CD4-positive, alpha-beta T cell treated with Interleukin-2 at 100 ng/mL for 4 hours (primary cell): ENCODE data around the gene SPOP.
A peak's percentile ranks its signal among the peaks of the same experiment; 100 is the strongest.

Source experiments
- DNase-seq: peaks from one replicate; pipeline ENCODE4 v3.0.0-alpha.2; 2020; ENCODE audit warnings: low spot score

The SPOP gene

DNA sequence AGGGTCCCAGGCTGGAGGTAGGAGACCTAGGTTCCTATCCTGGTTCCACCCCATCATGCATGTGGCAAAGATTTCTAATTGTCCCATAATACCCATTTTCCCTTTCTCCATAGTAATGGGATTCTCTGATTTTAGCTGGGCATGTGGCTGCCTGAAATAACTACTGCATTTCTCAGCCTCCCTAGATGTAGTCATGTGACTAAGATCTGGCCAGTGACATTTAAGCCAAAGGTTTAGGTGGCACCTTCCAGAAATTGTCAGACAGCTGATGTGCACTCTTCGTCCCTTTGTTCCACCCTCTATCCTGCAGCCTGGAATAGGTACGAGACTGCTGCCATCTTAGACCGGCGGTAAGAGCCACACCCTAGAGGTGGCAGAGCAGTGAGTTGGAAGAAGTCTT lies 94.0 kb downstream of the SPOP start:
- no peak for DNase-seq

DNA sequence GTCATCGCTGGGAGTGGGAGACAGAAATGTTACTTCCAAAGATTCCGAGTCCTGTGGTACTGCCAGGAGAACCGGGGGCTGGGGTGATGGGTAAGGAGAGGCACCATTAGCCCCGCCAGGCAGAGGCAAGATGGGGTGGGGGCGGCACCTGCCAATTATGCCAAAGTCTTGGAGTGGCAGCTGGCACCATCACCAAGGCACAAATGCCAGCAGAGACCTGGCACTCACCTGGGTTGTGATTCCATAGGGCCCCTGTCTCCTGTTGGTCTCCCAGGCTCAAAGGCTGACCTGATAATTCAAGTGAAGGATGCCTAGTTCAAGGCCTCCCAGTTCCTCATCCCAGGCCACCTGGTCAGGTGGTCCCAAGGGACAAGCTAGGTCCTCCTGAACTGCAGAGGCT lies 94.7 kb downstream of the SPOP start:
- DNase-seq, result no peak

DNA sequence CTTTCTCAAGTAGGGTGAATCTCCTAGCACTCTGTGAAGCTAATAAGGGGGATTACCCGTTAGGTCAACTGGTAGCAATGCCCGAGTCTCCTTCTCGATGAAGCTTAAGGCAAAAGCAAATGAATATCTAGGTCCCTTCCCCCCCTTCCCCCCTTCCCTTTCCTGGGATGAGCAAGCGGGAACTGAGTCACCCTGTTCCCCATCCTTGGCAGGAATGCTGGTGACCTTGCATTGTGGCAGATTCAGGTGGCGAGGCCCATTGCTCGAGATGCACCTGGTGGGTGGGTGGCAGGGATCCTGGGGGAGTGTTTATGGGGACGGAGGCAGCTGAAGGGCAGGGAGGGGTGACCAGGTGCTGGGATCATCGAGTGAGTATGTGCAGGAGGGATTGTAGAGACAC lies 95.1 kb downstream of the SPOP start:
- no peak for DNase-seq

DNA sequence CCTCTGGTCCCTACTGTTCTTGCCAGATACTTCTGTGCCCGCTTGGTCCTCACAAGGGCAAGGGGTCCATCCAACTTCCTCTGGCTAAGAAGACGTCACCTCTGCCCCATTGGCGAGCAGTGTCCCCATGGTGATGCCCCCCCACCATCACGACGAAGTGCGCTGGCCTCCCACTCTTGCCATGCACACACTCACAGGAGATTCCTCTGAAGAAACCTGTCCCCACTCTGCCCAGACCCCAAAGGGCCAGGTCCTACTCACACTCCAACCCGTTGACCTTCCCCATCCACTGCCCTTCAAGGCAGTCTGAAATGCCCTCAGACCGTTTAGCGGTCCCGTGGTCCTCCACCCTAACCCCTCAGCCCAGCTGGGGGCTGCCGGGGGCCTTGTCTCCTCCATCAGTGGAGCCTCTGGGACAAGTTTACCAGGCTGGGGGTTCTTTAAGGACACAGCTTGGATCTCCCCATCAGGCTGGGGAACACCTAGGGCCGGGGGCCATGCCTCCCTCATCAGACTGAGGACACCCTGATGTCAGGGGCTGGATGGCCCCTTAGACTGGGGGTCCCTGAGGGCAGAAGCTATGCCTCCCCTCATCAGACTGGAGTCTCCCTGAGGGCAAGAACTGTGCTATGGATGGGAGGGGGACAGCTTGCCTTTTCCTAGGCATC lies 95.7 kb downstream of the SPOP start:
- no peak for DNase-seq

DNA sequence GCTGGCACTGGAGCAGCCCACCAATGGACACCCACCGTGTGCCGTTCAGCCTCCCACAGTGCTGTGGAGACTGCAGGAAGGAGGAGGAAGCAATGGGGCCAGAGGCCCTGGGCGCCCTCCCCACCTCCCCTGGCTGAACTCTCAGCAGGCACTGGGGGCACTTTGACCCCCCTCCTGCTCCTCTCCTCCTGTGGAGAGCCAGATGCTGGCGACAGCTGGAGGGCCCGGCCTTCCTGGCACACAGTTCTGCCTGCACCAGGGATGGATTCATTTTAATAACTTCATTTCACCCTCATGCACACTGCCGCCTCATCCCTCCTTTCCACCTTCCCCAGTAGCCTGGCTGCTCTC lies 96.3 kb downstream of the SPOP start:
- DNase-seq, result no peak

DNA sequence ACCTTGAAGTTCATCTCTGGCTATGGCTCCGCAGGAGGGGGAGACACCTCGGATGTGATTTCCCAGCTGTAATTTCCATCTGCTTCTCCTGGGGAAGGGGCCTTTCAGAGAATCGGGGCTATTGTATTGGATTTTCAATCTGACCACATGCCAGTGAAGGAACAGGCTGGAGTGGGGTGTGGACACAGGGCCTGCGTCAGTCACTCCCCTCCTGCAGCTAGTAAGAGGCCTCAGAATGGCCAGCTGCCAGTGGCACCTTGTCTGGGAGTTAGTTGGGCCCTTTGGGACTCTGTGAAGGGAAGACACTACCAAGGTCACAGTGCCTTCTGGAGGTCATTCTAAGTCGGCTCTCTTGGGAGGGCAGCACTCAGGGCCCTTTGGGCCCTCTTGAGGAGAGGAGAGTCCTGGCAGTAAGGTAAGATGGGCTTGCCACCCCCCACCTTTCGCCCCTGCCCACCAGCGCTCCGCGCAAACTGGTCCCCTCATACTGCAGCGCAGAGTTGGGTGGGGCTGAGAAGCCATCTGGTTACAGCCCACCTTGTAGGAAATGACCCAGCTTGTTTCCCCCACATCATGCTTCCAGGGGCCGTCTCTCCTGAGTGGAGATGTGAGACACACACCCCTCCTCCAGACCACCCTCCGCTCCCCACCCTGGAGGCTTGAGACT lies 96.8 kb downstream of the SPOP start:
- no peak for DNase-seq

DNA sequence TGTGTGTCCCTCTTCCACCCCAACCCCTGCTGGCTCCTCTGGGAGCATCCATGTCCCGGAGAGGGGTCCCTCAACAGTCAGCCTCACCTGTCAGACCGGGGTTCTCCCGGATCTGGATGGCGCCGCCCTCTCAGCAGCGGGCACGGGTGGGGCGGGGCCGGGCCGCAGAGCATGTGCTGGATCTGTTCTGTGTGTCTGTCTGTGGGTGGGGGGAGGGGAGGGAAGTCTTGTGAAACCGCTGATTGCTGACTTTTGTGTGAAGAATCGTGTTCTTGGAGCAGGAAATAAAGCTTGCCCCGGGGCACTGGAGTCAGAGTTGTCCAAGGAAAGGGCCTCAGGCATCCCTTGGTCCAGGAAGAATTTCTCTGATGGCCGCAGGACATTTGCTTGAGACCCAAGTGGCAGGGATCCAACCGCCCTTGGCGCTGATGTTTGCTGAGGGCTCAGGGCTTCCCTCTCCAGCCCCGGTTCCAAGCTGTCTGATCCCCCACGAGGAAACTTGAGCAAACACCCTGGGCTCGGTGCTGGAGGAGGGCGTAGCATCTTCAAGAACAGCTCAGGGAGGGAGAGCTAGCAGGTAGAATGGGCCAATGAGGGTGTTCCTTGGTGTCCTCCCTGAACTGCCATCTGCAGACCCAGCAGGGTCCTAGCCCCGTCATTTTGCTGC lies 97.7 kb downstream of the SPOP start:
- no peak for DNase-seq

DNA sequence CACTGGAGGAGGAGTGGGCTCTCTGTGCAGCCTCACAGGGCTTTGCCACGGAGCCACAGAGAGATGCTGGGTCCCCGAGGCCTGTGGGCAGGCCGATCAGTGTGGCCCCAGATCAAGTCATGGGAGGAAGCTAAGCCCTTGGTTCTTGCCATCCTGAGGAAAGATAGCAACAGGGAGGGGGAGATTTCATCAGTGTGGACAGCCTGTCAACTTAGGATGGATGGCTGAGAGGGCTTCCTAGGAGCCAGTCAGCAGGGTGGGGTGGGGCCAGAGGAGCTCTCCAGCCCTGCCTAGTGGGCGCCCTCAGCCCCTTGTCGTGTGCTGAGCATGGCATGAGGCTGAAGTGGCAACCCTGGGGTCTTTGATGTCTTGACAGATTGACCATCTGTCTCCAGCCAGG lies 98.4 kb downstream of the SPOP start:
- no peak for DNase-seq

DNA sequence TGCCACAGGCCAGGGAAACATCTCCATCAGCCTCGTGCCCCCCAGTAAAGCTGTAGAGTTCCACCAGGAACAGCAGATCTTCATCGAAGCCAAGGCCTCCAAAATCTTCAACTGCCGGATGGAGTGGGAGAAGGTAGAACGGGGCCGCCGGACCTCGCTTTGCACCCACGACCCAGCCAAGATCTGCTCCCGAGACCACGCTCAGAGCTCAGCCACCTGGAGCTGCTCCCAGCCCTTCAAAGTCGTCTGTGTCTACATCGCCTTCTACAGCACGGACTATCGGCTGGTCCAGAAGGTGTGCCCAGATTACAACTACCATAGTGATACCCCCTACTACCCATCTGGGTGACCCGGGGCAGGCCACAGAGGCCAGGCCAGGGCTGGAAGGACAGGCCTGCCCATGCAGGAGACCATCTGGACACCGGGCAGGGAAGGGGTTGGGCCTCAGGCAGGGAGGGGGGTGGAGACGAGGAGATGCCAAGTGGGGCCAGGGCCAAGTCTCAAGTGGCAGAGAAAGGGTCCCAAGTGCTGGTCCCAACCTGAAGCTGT lies 98.9 kb downstream of the SPOP start:
- DNase-seq, result no peak

DNA sequence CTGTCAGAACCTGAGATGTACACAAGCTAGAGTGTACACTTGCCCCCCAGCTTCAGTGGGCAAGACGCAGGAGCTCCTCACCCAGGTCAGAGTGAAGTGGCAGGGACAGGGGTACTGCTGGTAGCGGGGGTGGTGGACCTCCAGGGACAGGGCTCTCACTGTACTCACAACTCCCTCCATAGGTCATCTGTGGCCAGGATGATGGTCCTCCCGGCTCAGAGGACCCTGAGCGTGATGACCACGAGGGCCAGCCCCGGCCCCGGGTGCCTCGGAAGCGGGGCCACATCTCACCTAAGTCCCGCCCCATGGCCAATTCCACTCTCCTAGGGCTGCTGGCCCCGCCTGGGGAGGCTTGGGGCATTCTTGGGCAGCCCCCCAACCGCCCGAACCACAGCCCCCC lies 99.5 kb downstream of the SPOP start:
- DNase-seq, result no peak

DNA sequence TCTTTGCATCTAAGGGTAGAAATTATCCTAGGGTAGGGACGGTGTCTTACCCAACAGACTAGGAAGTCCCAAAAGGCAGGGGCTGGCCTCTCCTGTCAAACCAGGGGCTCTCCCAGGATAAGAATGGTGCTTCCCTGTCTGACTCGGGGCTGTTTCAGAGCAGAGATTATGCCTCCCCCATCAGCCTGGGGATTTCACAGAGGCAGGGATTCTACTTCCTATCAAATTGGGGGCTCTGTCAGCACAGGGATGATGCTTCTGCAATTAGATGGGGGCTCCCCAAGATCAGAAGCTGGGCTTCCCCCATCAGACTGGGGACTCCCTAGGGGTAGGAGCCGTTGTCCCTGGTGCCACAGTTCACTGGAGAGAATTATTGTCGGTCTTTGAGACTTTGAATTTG lies 99.9 kb downstream of the SPOP start:
- DNase-seq, result no peak

DNA sequence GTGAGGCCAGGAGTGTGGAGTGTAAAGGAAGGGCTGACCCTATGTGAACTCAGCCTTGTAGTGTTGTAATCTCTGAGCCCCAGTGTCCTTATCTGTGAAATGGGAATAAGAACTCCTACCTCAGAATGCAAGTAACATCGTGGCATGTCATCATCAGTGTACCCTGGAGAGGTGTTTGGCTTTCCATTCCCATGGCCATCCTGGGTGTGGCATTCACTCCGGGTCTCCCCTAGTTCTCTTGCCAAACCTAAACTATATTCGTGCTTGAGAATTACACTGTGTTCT lies 100.3 kb downstream of the SPOP start:
- DNase-seq, result no peak

DNA sequence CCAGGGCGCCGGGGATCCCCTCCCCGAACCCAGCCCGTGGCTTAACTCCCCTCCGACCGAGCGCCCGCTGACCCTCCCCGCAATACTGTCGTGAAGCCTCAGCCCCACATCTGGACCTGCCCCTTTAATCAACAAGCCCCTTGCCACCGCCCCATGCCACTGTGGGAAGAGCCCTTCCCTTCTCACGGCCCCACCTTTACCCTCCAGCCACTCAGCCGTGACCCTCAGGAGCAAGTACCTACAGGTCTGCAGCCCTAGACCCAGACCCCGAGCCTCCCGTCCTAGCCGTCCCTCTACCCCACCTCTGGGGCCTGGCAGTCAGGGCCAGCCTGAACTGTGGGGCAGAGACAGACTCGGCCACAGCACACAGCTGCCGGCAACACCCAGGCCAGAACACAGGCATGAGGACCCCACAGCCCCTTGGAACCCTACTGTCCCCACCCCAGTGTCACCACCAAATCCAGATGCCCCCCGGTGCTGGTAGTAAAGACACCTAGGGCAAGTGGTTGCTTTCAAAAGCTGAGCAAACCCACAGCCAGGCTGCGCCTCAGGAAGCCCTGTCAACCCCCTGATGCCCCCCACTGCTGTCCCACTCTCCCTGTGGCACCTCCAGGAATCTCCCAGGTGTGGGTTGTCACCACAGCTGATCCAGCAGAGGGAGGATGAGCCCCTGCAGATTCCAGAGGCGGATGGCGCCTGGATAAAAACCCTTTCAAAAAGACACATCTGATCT lies 100.8 kb downstream of the SPOP start:
- no peak for DNase-seq

DNA sequence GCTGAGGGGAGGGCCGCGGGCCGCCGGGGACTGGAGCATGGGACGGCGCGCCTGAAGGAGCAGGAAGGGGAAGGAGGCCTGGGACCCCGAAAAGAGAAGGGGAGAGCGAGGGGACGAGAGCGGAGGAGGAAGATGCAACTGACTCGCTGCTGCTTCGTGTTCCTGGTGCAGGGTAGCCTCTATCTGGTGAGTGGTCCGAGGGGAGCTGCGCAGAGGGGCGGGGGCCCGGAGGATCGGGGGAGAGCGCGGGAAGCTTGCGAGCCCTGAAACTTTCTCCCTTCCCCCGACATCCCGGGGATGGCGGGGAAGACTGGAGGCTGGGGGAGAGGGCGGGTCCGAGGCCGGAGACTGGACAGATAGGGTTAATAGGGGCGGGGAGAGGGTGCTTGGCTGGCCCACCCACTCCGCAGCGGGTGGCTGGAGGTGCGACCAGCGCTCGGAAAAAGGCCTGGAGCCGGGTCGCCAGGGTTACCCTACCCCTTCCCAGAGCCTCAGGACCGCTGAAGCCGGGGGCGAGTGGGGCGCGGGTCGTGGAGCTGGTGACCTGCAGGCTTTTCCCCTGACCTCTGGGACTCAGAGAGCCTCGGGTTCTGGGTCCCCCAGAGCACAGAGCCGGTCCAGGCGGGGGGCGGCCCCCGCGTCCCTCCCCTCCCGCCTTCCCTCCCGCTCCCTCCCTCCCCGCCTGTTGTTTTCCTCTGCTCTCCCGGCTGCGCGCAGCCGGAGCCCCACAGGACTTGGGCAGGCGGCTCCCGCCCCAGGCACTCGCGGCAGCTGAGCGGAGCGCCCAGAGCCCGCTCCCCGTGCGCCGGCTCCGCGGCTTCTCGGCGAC lies 101.6 kb downstream of the SPOP start:
- DNase-seq, result no peak

DNA sequence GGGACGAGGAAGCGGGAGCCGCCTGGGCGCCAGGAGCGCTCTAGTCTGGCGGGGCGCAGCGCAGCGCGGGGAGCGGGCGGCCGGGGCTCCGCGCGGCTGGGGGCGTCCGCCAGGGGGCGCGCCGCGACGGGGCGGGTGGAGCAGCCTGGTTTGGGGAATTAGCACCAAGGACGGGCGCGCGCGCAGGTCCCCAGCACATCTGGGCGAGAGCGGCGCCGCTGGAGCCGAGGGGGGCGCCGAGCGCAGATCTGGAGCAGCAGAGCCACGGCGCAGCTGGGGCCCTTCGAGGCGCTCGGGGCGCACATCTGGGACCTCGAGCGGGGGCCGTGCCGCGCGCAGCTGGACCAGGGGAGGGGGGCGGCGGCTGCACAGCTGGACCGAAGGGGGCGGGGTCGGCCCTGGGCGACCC lies 102.2 kb downstream of the SPOP start, which contains the start of gene NXPH3:
Gene NXPH3 (plus strand): TSS at position 193 of the 409 bp plus-strand sequence. CDS start 349 bp downstream, outside the sequence.
- DNase-seq, result peak; percentile 59

DNA sequence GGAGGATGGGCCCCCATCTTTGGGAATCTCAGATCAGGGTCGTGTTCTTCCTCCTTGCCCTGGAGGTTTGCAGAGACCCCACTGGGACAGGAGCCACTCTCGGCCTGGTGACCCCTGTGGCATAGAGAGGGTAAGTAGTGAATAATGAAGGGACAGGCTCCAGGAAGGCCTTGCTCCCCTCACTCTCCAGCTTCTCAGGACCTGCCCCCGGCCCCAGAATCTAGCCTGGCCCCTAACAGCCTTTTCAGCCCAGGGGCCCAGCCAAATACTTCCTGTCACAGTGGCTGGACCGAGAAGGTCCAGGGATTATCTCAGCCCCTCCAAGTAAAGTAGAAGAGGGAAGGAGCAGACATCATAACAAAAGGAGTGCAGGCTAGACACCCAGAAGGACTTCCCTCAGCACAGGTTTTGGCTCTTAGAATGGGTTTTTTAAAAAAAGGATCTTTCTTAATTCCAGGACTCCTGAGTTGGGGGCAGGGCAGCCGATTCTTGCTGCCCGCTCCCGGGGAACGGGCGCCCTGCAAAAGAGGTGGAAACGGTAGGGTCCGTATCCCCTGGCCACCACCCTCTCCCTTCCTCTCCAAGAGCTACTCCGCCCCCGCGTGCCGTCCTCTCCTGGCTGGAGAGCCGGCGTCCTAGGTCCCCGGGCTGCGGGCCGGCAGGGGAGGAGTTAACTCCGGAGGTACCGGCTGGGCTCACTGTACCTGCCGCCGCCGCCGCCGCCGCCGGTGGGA lies 102.8 kb downstream of the SPOP start:
- DNase-seq, result no peak

DNA sequence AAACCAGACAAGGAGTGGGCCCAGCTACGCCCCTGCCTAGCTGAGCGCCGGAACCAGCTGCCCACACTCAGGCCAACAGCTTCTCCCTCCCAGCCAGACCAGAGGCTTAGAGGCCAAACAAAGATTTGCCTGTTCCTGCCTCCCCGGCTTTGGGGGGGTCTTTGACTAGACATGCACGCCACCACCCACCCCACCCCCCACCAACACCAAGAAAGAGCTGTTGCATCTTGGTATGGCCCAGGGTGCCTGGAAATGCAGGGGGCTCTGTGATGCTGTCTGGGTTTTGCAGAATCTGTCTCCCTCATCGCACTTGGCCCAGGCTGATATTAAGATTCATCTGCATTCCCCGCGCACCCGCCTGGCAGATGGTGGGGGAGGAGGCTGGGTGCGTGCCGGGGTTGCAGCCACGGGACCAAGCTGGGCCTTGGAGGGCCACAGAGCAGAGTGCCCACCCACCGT lies 103.5 kb downstream of the SPOP start:
- no peak for DNase-seq

DNA sequence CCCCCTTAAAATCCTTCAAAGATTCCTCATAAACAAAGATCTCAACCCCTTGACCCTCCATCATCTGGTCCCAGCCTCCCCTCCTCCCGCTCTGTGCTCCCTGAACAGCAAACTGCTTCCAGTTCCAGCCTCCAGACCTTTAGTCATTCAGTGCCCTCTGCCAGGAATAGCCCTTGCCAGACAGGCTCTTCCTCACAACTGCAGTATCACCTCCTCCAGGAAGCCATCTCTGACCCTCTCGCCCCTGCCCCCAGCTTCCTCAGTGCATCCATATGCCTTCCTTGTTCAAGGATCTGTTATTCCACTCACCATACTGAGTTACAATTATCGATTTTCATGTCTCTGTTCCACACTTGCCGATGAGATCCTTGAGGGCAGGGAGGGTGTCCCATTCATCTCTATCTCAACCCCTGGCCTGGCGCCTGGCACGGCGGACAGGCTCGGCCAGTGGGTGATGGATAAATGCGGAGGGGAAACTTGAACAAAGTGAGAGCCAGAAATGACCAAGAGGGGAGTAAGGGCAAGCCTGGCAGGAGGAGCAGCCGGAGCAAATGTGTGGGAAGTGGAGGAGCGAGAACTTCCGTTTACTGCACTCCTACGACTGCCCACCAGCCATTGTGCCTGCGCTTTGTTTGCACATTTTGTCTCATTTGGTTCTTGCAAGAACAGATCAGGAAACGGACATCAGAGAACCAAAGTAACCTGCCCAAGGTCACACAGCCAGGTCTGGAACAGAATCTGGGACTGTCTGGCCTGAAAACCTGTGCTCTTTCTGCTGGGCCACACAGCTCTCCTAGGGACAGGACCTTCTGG lies 104.2 kb downstream of the SPOP start:
- DNase-seq, result no peak

DNA sequence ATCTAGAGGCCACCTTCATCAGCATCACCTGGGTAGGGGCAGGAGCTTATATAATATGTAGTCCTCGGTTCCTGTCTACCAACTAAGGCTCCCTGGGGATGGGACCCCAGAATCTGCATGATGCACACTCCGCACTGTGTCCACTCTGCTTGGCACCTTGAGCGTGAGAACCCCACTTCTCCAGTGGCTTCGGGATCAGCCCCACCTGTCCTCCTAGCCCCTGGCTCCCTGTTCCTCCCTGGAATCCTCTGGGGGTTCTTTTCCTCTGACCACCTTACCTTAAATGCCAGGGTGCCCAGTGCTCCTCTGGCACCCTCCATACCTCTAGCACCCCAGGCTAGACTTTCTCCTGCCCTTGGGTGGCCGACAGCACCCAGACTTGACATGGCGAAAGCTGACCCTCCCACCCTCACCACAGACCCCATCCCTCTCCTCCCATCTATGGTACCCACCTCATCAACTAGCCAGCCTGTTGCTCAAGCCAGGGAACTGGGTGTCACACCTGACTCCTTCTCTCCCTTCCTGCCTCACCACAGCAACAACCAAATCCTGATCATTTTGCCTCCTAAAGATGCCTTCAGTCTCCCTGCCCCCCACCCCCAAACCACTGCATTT lies 105.0 kb downstream of the SPOP start:
- no peak for DNase-seq

DNA sequence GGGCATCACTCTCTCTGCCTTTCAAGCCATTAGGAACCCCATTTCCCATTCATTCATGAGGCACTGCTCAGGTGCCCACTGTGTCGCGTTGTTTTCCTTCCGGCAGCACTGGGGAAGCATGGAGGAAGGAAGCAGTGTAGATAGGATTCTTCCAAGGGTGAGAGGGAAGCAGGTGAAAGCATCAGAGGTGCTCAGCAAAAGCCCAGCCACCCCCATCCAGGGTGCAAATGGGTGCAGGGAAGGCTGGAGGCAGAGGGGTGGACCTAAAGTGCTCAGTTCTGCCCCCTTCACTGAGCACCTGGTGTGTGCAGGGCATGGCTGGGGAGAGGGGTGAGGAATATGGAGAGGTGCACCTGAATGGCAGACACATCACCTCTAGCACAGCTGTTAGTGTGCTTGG lies 105.7 kb downstream of the SPOP start:
- no peak for DNase-seq
